ENCODE measurements around the gene MAST4. TPM values are rescaled to one million over a fixed set of nuclear protein-coding genes. Genes with fewer than 3 reads are reported as not detected.

The MAST4 gene
- total and polyA plus RNA-seq, 2 of the 8 experiments (the other 6 are each of a cell fraction or from before 2014, with no cell fraction given) = 1.5 to 2.6 TPM

DNA sequence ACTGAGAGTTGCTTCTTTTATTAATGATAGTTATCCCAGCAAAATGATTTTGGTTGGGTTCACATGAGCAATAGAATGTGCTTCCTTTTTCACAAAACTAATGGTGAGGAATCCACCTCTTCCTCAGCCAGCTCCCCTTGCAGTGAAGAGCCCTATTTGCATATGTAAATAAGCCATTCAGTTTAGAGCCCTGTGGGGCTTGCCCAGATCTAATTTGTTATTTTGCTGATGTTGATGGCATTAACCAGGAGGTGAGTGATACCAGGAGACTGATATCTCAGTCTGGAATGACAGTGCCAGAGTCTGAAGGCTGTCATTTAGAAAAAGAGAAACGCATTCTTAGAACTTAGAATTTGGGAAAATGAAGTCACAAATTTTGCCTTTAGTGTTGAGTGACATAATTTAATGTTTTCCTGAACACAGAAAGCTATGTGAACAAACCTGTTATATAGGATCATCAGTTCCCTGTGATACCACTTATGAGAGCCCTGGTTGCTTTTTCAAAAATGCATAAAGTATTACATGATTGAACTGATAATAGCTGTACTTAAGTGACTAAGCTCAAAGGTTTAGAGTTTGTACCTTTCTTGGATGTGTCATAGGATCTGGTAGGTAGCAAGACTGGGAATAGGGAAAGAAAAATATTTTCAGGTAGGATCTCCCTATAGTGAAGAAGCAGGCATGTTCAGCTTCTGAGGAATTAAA is 271.6 kb downstream of the MAST4 start (continued):
- TF ChIP-seq, protein P1, sequence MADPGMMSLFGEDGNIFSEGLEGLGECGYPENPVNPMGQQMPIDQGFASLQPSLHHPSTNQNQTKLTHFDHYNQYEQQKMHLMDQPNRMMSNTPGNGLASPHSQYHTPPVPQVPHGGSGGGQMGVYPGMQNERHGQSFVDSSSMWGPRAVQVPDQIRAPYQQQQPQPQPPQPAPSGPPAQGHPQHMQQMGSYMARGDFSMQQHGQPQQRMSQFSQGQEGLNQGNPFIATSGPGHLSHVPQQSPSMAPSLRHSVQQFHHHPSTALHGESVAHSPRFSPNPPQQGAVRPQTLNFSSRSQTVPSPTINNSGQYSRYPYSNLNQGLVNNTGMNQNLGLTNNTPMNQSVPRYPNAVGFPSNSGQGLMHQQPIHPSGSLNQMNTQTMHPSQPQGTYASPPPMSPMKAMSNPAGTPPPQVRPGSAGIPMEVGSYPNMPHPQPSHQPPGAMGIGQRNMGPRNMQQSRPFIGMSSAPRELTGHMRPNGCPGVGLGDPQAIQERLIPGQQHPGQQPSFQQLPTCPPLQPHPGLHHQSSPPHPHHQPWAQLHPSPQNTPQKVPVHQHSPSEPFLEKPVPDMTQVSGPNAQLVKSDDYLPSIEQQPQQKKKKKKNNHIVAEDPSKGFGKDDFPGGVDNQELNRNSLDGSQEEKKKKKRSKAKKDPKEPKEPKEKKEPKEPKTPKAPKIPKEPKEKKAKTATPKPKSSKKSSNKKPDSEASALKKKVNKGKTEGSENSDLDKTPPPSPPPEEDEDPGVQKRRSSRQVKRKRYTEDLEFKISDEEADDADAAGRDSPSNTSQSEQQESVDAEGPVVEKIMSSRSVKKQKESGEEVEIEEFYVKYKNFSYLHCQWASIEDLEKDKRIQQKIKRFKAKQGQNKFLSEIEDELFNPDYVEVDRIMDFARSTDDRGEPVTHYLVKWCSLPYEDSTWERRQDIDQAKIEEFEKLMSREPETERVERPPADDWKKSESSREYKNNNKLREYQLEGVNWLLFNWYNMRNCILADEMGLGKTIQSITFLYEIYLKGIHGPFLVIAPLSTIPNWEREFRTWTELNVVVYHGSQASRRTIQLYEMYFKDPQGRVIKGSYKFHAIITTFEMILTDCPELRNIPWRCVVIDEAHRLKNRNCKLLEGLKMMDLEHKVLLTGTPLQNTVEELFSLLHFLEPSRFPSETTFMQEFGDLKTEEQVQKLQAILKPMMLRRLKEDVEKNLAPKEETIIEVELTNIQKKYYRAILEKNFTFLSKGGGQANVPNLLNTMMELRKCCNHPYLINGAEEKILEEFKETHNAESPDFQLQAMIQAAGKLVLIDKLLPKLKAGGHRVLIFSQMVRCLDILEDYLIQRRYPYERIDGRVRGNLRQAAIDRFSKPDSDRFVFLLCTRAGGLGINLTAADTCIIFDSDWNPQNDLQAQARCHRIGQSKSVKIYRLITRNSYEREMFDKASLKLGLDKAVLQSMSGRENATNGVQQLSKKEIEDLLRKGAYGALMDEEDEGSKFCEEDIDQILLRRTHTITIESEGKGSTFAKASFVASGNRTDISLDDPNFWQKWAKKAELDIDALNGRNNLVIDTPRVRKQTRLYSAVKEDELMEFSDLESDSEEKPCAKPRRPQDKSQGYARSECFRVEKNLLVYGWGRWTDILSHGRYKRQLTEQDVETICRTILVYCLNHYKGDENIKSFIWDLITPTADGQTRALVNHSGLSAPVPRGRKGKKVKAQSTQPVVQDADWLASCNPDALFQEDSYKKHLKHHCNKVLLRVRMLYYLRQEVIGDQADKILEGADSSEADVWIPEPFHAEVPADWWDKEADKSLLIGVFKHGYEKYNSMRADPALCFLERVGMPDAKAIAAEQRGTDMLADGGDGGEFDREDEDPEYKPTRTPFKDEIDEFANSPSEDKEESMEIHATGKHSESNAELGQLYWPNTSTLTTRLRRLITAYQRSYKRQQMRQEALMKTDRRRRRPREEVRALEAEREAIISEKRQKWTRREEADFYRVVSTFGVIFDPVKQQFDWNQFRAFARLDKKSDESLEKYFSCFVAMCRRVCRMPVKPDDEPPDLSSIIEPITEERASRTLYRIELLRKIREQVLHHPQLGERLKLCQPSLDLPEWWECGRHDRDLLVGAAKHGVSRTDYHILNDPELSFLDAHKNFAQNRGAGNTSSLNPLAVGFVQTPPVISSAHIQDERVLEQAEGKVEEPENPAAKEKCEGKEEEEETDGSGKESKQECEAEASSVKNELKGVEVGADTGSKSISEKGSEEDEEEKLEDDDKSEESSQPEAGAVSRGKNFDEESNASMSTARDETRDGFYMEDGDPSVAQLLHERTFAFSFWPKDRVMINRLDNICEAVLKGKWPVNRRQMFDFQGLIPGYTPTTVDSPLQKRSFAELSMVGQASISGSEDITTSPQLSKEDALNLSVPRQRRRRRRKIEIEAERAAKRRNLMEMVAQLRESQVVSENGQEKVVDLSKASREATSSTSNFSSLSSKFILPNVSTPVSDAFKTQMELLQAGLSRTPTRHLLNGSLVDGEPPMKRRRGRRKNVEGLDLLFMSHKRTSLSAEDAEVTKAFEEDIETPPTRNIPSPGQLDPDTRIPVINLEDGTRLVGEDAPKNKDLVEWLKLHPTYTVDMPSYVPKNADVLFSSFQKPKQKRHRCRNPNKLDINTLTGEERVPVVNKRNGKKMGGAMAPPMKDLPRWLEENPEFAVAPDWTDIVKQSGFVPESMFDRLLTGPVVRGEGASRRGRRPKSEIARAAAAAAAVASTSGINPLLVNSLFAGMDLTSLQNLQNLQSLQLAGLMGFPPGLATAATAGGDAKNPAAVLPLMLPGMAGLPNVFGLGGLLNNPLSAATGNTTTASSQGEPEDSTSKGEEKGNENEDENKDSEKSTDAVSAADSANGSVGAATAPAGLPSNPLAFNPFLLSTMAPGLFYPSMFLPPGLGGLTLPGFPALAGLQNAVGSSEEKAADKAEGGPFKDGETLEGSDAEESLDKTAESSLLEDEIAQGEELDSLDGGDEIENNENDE (IDR thresholded peaks at IDR 0.05; ENCODE audit: insufficient replicate concordance, low read length) = no peak
- TF ChIP-seq POLR2AphosphoS5 (IDR thresholded peaks at IDR 0.05; ENCODE audit: low read depth, low read length) (no peak), POLR2A (IDR thresholded peaks at IDR 0.05; ENCODE audit: control extremely low read depth in 1 of 2, low read depth in 2 of 2, low read length in 2 of 2) (no peak), FOSL1 (IDR thresholded peaks at IDR 0.05; ENCODE audit: insufficient read depth, low read depth, low read length) (no peak), SP4 (IDR thresholded peaks at IDR 0.05; ENCODE audit: low read length) (no peak), SUZ12 (IDR thresholded peaks at IDR 0.05; ENCODE audit: low read length) (no peak), TAF1 (IDR thresholded peaks at IDR 0.05; ENCODE audit: low read depth, low read length) (no peak), SIRT6 (IDR thresholded peaks at IDR 0.05; ENCODE audit: low read length) (no peak), SAP30 (IDR thresholded peaks at IDR 0.05; ENCODE audit: insufficient read depth, insufficient replicate concordance, low read length) (no peak)
- TF ChIP-seq, protein P2, sequence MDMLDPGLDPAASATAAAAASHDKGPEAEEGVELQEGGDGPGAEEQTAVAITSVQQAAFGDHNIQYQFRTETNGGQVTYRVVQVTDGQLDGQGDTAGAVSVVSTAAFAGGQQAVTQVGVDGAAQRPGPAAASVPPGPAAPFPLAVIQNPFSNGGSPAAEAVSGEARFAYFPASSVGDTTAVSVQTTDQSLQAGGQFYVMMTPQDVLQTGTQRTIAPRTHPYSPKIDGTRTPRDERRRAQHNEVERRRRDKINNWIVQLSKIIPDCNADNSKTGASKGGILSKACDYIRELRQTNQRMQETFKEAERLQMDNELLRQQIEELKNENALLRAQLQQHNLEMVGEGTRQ (IDR thresholded peaks at IDR 0.05; ENCODE audit: low read length) = no peak

Measured in H1 (cell line).